Thyroid gland (tissue), 4 donors: ENCODE results near the gene SAMD1. TPM values are rescaled to one million over a fixed set of nuclear protein-coding genes. Genes with fewer than 3 reads are reported as not detected.
A peak's percentile ranks its signal among the peaks of the same experiment; 100 is the strongest.

Experiments used
- DNase-seq, 2 donors: peaks; one replicate each; pipeline ENCODE4 v3.0.0-alpha.2; 2019
- H3K27ac ChIP-seq, 3 donors: fragments of 200-600 bp; sonication (generic); 1 replicate in 2 of 3; 2 replicates in 1 of 3; pipeline ENCODE4 v1.5.1; 2016 to 2019; ENCODE audit warnings: mild to moderate bottlenecking in 1 of 3, moderate library complexity in 1 of 3
- H3K27me3 ChIP-seq: fragments of 200-600 bp; sonication (generic); one replicate; pipeline ENCODE4 v1.5.1; 2019
- H3K36me3 ChIP-seq, 2 donors: fragments of 200-600 bp; sonication (generic); one replicate each; pipeline ENCODE4 v1.5.1; 2016 to 2019
- H3K4me1 ChIP-seq, 2 donors: fragments of 200-600 bp; sonication (generic); one replicate each; pipeline ENCODE4 v1.5.1; 2017 to 2019
- H3K4me3 ChIP-seq, 3 donors: fragments of 200-600 bp; sonication (generic); replicated peaks in 1 of 3; 1 replicate in 2 of 3; 2 replicates in 1 of 3; pipeline ENCODE4 v1.5.1; 2016; ENCODE audit warnings: mild to moderate bottlenecking in 1 of 3
- H3K9me3 ChIP-seq: fragments of 200-600 bp; sonication (generic); one replicate; pipeline ENCODE4 v1.5.1; 2017
- CTCF ChIP-seq, 6 experiments: fragments of 200-600 bp in 3 of 6; fragments of 450-650 bp in 3 of 6; sonication (generic) in 3 of 6; IDR thresholded peaks; one replicate each; pipeline ENCODE4 v1.5.1; 2016 to 2019; ENCODE audit warnings: antibody characterized with exemption in 6 of 6, mild to moderate bottlenecking in 2 of 6, inconsistent platforms in 1 of 6, moderate library complexity in 1 of 6
- POLR2A ChIP-seq, 2 donors: fragments of 450-650 bp; IDR thresholded peaks; one replicate each; pipeline ENCODE4 v1.6.1; 2017; ENCODE audit warnings: antibody characterized with exemption in 2 of 2, mild to moderate bottlenecking in 2 of 2, moderate library complexity in 1 of 2
- WGBS, 2 donors: methylation state at CpG; one replicate each; pipeline ENCODE4 v1.1.5; 2017; 5-methylcytosine and 5-hydroxymethylcytosine counted together
- intact Hi-C: fragments of 100-400 bp; cut with DNase I; formaldehyde crosslinking; loops from one replicate; pipeline ENCODE4 v1.15.1; 2023
- total RNA-seq, 4 donors: library from RNA; depleted of rRNA; stranded (reverse); fragments of >200 nt; gene quantifications; one replicate each; pipeline ENCODE4 v1.2.3, GENCODE V29; 2016

Gene SAMD1
- total RNA-seq, 4 donors from 2014 or later: 15.2 to 27.3 (median 22.7) TPM

- Histone ChIP-seq H3K27me3 (no peaks in the 10 kb centered on the region), H3K9me3 (no peaks in the 10 kb centered on the region), H3K4me3 (no peak overlapping the region), H3K4me1 (peaks cover 39 to 56% of the 10 kb centered on the region in 2 donors), H3K27ac (peak overlapping the region in 2 of 3 donors; percentile 7 to 76), H3K36me3 (no peaks in the 10 kb centered on the region)
- intact Hi-C loops: no loop called here
- TF ChIP-seq POLR2A (IDR thresholded peaks at IDR 0.05) (no peak), CTCF (IDR thresholded peaks at IDR 0.05) (no peak)
- no peak for DNase-seq
- 82 to 89% methylated on average over 5 to 7 of the region's 7 CpGs for WGBS, 2 donors
Observed at GRCh38 chr19:14114439-14114838, 23.9 kb upstream of the SAMD1 start.

- 88 to 90% methylated on average over 18 of the region's 18 CpGs for WGBS, 2 donors
- intact Hi-C loops: no loop called here
Observed at GRCh38 chr19:14113762-14114414, 23.3 kb upstream of the SAMD1 start.

GRCh38 chr19:14112809-14113385, 22.3 kb upstream of the SAMD1 start:
- intact Hi-C loops: no loop called here
- H3K27ac ChIP-seq: peak overlapping the region; percentile 57 to 76 (median 76)
- H3K4me1 ChIP-seq: peaks cover 27 to 44% of the 10 kb centered on the region in 2 donors
- 37 to 50% methylated on average over 9 to 12 of the region's 12 CpGs for WGBS, 2 donors
- H3K36me3 ChIP-seq: no peaks in the 10 kb centered on the region
- peak in 1 of 2 donors; percentile 20 for DNase-seq
- no peaks in the 10 kb centered on the region for H3K9me3 ChIP-seq
- TF ChIP-seq POLR2A (IDR thresholded peaks at IDR 0.05): no peak
- TF ChIP-seq CTCF (IDR thresholded peaks at IDR 0.05): no peak
- no peak overlapping the region for H3K4me3 ChIP-seq
- no peaks in the 10 kb centered on the region for H3K27me3 ChIP-seq

More at GRCh38 chr19:14113762-14114414, 23.3 kb upstream of the SAMD1 start:
- Histone ChIP-seq H3K4me1 (peaks cover 34 to 51% of the 10 kb centered on the region in 2 donors), H3K36me3 (no peaks in the 10 kb centered on the region), H3K9me3 (no peaks in the 10 kb centered on the region), H3K4me3 (no peak overlapping the region), H3K27me3 (no peaks in the 10 kb centered on the region), H3K27ac (peak overlapping the region in 2 of 3 donors; percentile 76)
- DNase-seq: no peak
- TF ChIP-seq POLR2A (IDR thresholded peaks at IDR 0.05): no peak
- no peak for TF ChIP-seq CTCF (IDR thresholded peaks at IDR 0.05)

- intact Hi-C loops: no loop called here
- no peak overlapping the region for H3K4me3 ChIP-seq
- H3K4me1 ChIP-seq: peaks cover 27 to 44% of the 10 kb centered on the region in 2 donors
- no peaks in the 10 kb centered on the region for H3K9me3 ChIP-seq
- H3K27ac ChIP-seq: peak overlapping the region; percentile 4 to 76 (median 76)
- no peaks in the 10 kb centered on the region for H3K36me3 ChIP-seq
- no peak for DNase-seq
- no peak for TF ChIP-seq POLR2A (IDR thresholded peaks at IDR 0.05)
- no peak for TF ChIP-seq CTCF (IDR thresholded peaks at IDR 0.05)
- no peaks in the 10 kb centered on the region for H3K27me3 ChIP-seq
- WGBS, 2 donors: 54 to 68% methylated on average over 9 to 12 of the region's 12 CpGs
Observed at GRCh38 chr19:14112051-14112808, 21.7 kb upstream of the SAMD1 start.
